ENCODE measurements around the gene BLVRB.
A peak's percentile ranks its signal among the peaks of the same experiment; 100 is the strongest.

The BLVRB gene

GRCh38 chr19:40453151-40453735, 12.3 kb downstream of the BLVRB start:
- Histone ChIP-seq H3K27ac (ENCODE audit: low read depth in 2 of 2, low read length in 2 of 2) (no peak overlapping the region), H3K36me3 (ENCODE audit: control insufficient read depth in 2 of 2, insufficient read depth in 2 of 2, low read length in 2 of 2) (peaks cover 6 to 11% of the 10 kb centered on the region in 2 donors)

GRCh38 chr19:40452016-40452415, 13.5 kb downstream of the BLVRB start:
- H3K27ac ChIP-seq (ENCODE audit: low read depth in 2 of 2, low read length in 2 of 2), result no peak overlapping the region
- H3K9me3 ChIP-seq (ENCODE audit: control insufficient read depth in 2 of 2, low read length in 2 of 2), result no peaks in the 10 kb centered on the region
- no peak overlapping the region for H3K4me3 ChIP-seq (ENCODE audit: low read length in 2 of 2)
- no peaks in the 10 kb centered on the region for H3K27me3 ChIP-seq (ENCODE audit: control insufficient read depth in 2 of 2, insufficient read depth in 2 of 2, low read length in 2 of 2)
- H3K9ac ChIP-seq (ENCODE audit: low read depth in 1 of 2, low read length in 2 of 2), result no peak overlapping the region
- H3K36me3 ChIP-seq (ENCODE audit: control insufficient read depth in 2 of 2, insufficient read depth in 2 of 2, low read length in 2 of 2), result peaks cover 11 to 17% of the 10 kb centered on the region in 2 donors
- H3K4me1 ChIP-seq (ENCODE audit: control insufficient read depth in 2 of 2, insufficient read depth in 2 of 2, low read length in 2 of 2), result no peaks in the 10 kb centered on the region

More at GRCh38 chr19:40453151-40453735, 12.3 kb downstream of the BLVRB start:
- Histone ChIP-seq H3K9me3 (ENCODE audit: control insufficient read depth in 2 of 2, low read length in 2 of 2) (no peaks in the 10 kb centered on the region), H3K9ac (ENCODE audit: low read depth in 1 of 2, low read length in 2 of 2) (no peak overlapping the region), H3K4me3 (ENCODE audit: low read length in 2 of 2) (no peak overlapping the region), H3K27me3 (ENCODE audit: control insufficient read depth in 2 of 2, insufficient read depth in 2 of 2, low read length in 2 of 2) (no peaks in the 10 kb centered on the region), H3K4me1 (ENCODE audit: control insufficient read depth in 2 of 2, insufficient read depth in 2 of 2, low read length in 2 of 2) (no peaks in the 10 kb centered on the region)

DNA sequence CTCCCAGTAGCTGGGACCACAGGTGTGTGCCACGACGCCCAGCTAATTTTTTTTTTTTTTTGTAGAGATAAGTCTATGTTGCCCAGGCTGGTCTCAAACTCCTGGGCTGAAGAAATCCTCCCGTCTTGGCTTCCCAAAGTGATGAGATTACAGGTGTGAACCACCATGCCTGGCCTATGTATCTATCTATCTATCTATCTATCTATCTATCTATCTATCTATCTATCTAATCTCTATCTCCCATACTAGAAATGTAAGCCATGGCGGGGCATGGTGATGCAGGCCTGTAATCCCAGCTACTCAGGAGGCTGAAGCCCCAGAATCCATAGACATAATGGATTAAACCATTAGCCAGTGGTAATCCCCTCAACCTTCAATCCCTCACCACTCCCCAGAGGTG, 14.9 kb downstream of the BLVRB start:
- no peak overlapping the region for H3K27ac ChIP-seq (ENCODE audit: low read depth in 2 of 2, low read length in 2 of 2)
- no peak overlapping the region for H3K4me3 ChIP-seq (ENCODE audit: low read length in 2 of 2)
- H3K9me3 ChIP-seq (ENCODE audit: control insufficient read depth in 2 of 2, low read length in 2 of 2), result no peaks in the 10 kb centered on the region
- H3K9ac ChIP-seq (ENCODE audit: low read depth in 1 of 2, low read length in 2 of 2), result no peak overlapping the region
- H3K4me1 ChIP-seq (ENCODE audit: control insufficient read depth in 2 of 2, insufficient read depth in 2 of 2, low read length in 2 of 2), result peaks cover 0 to 5% of the 10 kb centered on the region in 2 donors
- peaks cover 11 to 17% of the 10 kb centered on the region in 2 donors for H3K36me3 ChIP-seq (ENCODE audit: control insufficient read depth in 2 of 2, insufficient read depth in 2 of 2, low read length in 2 of 2)
- H3K27me3 ChIP-seq (ENCODE audit: control insufficient read depth in 2 of 2, insufficient read depth in 2 of 2, low read length in 2 of 2), result no peaks in the 10 kb centered on the region

GRCh38 chr19:40449506-40449905, 16.0 kb downstream of the BLVRB start:
- Histone ChIP-seq H3K4me1 (ENCODE audit: control insufficient read depth in 2 of 2, insufficient read depth in 2 of 2, low read length in 2 of 2) (peaks cover 0 to 8% of the 10 kb centered on the region in 2 donors), H3K9me3 (ENCODE audit: control insufficient read depth in 2 of 2, low read length in 2 of 2) (no peaks in the 10 kb centered on the region), H3K4me3 (ENCODE audit: low read length in 2 of 2) (no peak overlapping the region), H3K36me3 (ENCODE audit: control insufficient read depth in 2 of 2, insufficient read depth in 2 of 2, low read length in 2 of 2) (peaks cover 11 to 13% of the 10 kb centered on the region in 2 donors), H3K27ac (ENCODE audit: low read depth in 2 of 2, low read length in 2 of 2) (no peak overlapping the region), H3K9ac (ENCODE audit: low read depth in 1 of 2, low read length in 2 of 2) (no peak overlapping the region), H3K27me3 (ENCODE audit: control insufficient read depth in 2 of 2, insufficient read depth in 2 of 2, low read length in 2 of 2) (no peaks in the 10 kb centered on the region)

DNA sequence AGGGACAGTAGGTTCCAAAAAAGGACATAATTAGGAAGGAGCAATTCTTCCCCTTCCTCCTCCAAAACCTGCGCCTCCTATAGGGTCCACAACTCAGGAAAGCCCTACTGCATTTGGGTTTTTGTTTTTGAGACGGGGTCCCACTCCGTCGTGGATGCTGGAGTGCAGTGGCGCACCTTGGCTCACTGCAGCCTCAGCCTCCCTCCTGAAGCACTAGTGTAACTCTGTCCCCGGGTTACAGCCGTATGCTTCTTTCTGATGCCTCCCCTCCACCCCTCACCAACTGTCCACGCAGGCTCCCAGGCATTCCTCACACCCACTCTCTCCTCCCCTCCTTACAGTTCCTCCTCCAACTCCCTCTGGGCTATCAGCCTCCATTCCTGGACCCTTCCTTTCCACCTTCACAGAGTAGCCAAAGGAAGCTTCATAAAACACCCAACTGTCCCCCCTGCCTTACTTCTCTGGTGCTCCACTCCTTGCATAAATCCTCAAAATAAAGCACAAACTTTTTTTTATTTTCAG, 19.2 kb downstream of the BLVRB start:
- Histone ChIP-seq H3K9me3 (ENCODE audit: control insufficient read depth in 2 of 2, low read length in 2 of 2) (no peaks in the 10 kb centered on the region), H3K27me3 (ENCODE audit: control insufficient read depth in 2 of 2, insufficient read depth in 2 of 2, low read length in 2 of 2) (no peaks in the 10 kb centered on the region), H3K9ac (ENCODE audit: low read depth in 1 of 2, low read length in 2 of 2) (no peak overlapping the region), H3K36me3 (ENCODE audit: control insufficient read depth in 2 of 2, insufficient read depth in 2 of 2, low read length in 2 of 2) (peaks cover 17 to 19% of the 10 kb centered on the region in 2 donors), H3K4me1 (ENCODE audit: control insufficient read depth in 2 of 2, insufficient read depth in 2 of 2, low read length in 2 of 2) (peaks cover 10 to 22% of the 10 kb centered on the region in 2 donors), H3K4me3 (ENCODE audit: low read length in 2 of 2) (no peak overlapping the region), H3K27ac (ENCODE audit: low read depth in 2 of 2, low read length in 2 of 2) (peak overlapping the region; percentile 78 to 97)

DNA sequence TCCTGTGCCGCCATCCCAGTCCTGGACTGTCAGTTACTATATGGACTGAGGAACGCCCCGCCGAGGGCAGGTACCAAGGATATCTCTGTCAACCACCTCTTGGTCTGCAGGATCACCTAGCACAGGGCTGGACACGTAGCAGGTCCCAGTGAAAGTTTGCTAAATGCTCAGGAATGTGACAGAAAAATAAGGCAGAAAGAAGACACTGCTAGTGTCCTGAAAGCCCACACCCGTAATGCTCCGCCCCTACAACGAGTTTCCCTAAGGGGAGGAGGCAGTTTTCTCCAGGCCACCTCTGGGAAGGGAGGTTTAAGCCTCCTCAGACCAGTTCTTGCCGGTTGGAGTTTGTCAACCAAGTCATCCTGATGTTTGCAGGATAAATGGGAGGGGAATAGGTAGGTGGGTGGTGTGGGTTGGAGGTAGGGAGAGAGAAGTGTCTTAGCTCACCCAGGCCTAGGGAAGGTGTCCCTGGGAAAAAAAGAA, 19.7 kb downstream of the BLVRB start:
- peaks cover 19 to 24% of the 10 kb centered on the region in 2 donors for H3K36me3 ChIP-seq (ENCODE audit: control insufficient read depth in 2 of 2, insufficient read depth in 2 of 2, low read length in 2 of 2)

GRCh38 chr19:40444825-40445312, 20.7 kb downstream of the BLVRB start:
- Histone ChIP-seq H3K4me3 (ENCODE audit: low read length in 2 of 2) (peak overlapping the region; percentile 81 to 92), H3K9ac (ENCODE audit: low read depth in 1 of 2, low read length in 2 of 2) (peak overlapping the region; percentile 78 to 98), H3K27ac (ENCODE audit: low read depth in 2 of 2, low read length in 2 of 2) (peak overlapping the region; percentile 97 to 99), H3K36me3 (ENCODE audit: control insufficient read depth in 2 of 2, insufficient read depth in 2 of 2, low read length in 2 of 2) (peaks cover 27 to 29% of the 10 kb centered on the region in 2 donors), H3K9me3 (ENCODE audit: control insufficient read depth in 2 of 2, low read length in 2 of 2) (no peaks in the 10 kb centered on the region), H3K27me3 (ENCODE audit: control insufficient read depth in 2 of 2, insufficient read depth in 2 of 2, low read length in 2 of 2) (no peaks in the 10 kb centered on the region), H3K4me1 (ENCODE audit: control insufficient read depth in 2 of 2, insufficient read depth in 2 of 2, low read length in 2 of 2) (peaks cover 10 to 22% of the 10 kb centered on the region in 2 donors)

More for the DNA sequence above, 19.7 kb downstream of the BLVRB start:
- Histone ChIP-seq H3K9ac (ENCODE audit: low read depth in 1 of 2, low read length in 2 of 2) (peak overlapping the region; percentile 9 to 98), H3K4me3 (ENCODE audit: low read length in 2 of 2) (peak overlapping the region in 1 of 2 donors; percentile 9), H3K9me3 (ENCODE audit: control insufficient read depth in 2 of 2, low read length in 2 of 2) (no peaks in the 10 kb centered on the region), H3K4me1 (ENCODE audit: control insufficient read depth in 2 of 2, insufficient read depth in 2 of 2, low read length in 2 of 2) (peaks cover 10 to 22% of the 10 kb centered on the region in 2 donors), H3K27ac (ENCODE audit: low read depth in 2 of 2, low read length in 2 of 2) (peak overlapping the region; percentile 78 to 97), H3K27me3 (ENCODE audit: control insufficient read depth in 2 of 2, insufficient read depth in 2 of 2, low read length in 2 of 2) (no peaks in the 10 kb centered on the region)

GRCh38 chr19:40444000-40444824, 21.3 kb downstream of the BLVRB start, which contains the start of gene SERTAD3:
SERTAD3 (minus strand) TSS chr19:40444335; CDS start chr19:40442080, 2,255 bp downstream.
- Histone ChIP-seq H3K36me3 (ENCODE audit: control insufficient read depth in 2 of 2, insufficient read depth in 2 of 2, low read length in 2 of 2) (peaks cover 24 to 29% of the 10 kb centered on the region in 2 donors), H3K4me3 (ENCODE audit: low read length in 2 of 2) (peak within 1 kb of the TSS; percentile 89 to 92), H3K4me1 (ENCODE audit: control insufficient read depth in 2 of 2, insufficient read depth in 2 of 2, low read length in 2 of 2) (peaks cover 10 to 22% of the 10 kb centered on the region in 2 donors), H3K9me3 (ENCODE audit: control insufficient read depth in 2 of 2, low read length in 2 of 2) (no peaks in the 10 kb centered on the region), H3K9ac (ENCODE audit: low read depth in 1 of 2, low read length in 2 of 2) (peak within 1 kb of the TSS; percentile 98 to 100), H3K27me3 (ENCODE audit: control insufficient read depth in 2 of 2, insufficient read depth in 2 of 2, low read length in 2 of 2) (no peaks in the 10 kb centered on the region), H3K27ac (ENCODE audit: low read depth in 2 of 2, low read length in 2 of 2) (peak within 1 kb of the TSS; percentile 97 to 99)

DNA sequence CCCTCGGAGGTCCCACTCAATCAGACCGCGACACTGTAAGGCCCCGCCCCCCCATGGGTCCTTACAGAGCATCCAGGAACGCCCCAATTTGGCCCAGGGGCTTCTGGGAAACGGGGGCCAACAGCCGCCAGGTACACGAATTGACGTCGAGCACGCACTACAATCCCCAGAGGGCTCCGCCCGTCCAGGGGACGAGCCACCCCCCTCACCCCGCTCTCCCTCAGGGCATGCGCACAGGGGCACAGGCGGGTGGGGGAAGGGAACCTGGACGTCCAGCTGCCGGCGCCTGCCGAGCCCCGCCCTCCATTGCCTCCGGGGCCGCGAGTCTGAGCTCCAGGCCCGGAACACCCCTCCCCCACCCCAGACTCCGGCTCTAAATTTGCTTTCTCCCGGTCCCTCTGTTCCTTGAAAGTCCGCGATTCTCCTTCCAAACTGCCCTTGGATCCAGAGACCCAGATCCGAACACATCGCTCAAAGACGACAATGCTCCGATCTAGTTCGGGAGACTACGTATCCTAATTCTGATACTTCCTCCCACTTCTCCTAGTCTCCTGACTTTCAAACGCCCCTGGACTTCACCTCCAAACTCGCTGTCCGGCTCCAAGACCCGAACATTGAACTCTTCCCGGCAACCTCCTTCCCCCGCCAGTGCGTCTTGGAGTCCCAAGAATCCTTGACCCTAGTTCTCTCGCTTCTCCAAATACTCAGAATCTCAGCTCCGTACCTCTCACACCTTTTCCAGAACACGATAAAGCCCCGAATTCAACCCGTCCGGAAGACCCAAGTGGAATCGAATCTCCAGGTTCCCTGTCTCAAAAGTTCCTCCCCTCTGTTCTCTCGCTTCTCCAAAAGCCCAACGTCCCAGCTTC, 22.2 kb downstream of the BLVRB start:
- Histone ChIP-seq H3K9ac (ENCODE audit: low read depth in 1 of 2, low read length in 2 of 2) (peak overlapping the region; percentile 98 to 100), H3K4me1 (ENCODE audit: control insufficient read depth in 2 of 2, insufficient read depth in 2 of 2, low read length in 2 of 2) (peaks cover 10 to 22% of the 10 kb centered on the region in 2 donors), H3K9me3 (ENCODE audit: control insufficient read depth in 2 of 2, low read length in 2 of 2) (no peaks in the 10 kb centered on the region), H3K4me3 (ENCODE audit: low read length in 2 of 2) (peak overlapping the region; percentile 89 to 92), H3K27me3 (ENCODE audit: control insufficient read depth in 2 of 2, insufficient read depth in 2 of 2, low read length in 2 of 2) (no peaks in the 10 kb centered on the region), H3K27ac (ENCODE audit: low read depth in 2 of 2, low read length in 2 of 2) (peak overlapping the region; percentile 97 to 99), H3K36me3 (ENCODE audit: control insufficient read depth in 2 of 2, insufficient read depth in 2 of 2, low read length in 2 of 2) (peaks cover 23 to 26% of the 10 kb centered on the region in 2 donors)
